Activated naive CD8-positive, alpha-beta T cell treated with anti-CD3 and anti-CD28 coated beads, Interleukin-2, amount 10 ng/mL, durations not matched to agents 7 days and 5 days (primary cell): ENCODE results near the gene SIGLECL1. TPM values are rescaled to one million over a fixed set of nuclear protein-coding genes. Genes with fewer than 3 reads are reported as not detected.

Source experiments
- microRNA-seq: library from miRNA; unstranded; fragments of <30 nt; microRNA quantifications from one replicate; pipeline ENCODE4 v1.2.0, GENCODE V29; 2022
- total RNA-seq, 2 experiments: library from RNA; stranded (reverse); gene quantifications; one replicate each; pipeline ENCODE4 v1.2.3, GENCODE V29; 2021

Gene SIGLECL1
- total RNA-seq, 2 experiments from 2014 or later, result not detected

Small RNA genes within 50 kb of the gene (microRNA-seq; reads per million reads assigned to microRNA genes)
- not detected for gene MIR8074

Other genes starting within 250 kb of the SIGLECL1 start
- gene KLK8, start 249.5 kb upstream of the SIGLECL1 start, total RNA-seq, result not detected
- not detected for gene KLK10, start 231.4 kb upstream of the SIGLECL1 start, total RNA-seq
- not detected for gene KLK11, start 224.5 kb upstream of the SIGLECL1 start, total RNA-seq
- not detected for gene KLK12, start 216.1 kb upstream of the SIGLECL1 start, total RNA-seq
- gene KLK13, start 186.0 kb upstream of the SIGLECL1 start, total RNA-seq, result not detected
- under 1 TPM; 0.72 to 0.91 TPM for gene KLK14, start 168.2 kb upstream of the SIGLECL1 start, total RNA-seq
- 10 to 100 TPM in 1 of 2 experiments, 1 to 10 TPM in 1; 9.4 to 10.1 TPM for gene CTU1, start 142.7 kb upstream of the SIGLECL1 start, total RNA-seq
- gene SIGLEC9, start 126.2 kb upstream of the SIGLECL1 start, total RNA-seq, result 1 to 10 TPM; 1.3 to 2.0 TPM
- under 1 TPM; 0.33 to 0.40 TPM for gene SIGLEC7, start 108.8 kb upstream of the SIGLECL1 start, total RNA-seq
- 10 to 100 TPM in 1 of 2 experiments, 1 to 10 TPM in 1; 7.7 to 10.6 TPM for gene CD33, start 26.0 kb upstream of the SIGLECL1 start, total RNA-seq
- under 1 TPM in 1 of 2 experiments, not detected in 1; 0.11 TPM for gene IGLON5, start 60.6 kb downstream of the SIGLECL1 start, total RNA-seq
- gene VSIG10L, start 91.1 kb downstream of the SIGLECL1 start, total RNA-seq, result under 1 TPM; 0.62 to 0.94 TPM
- gene ETFB, start 115.3 kb downstream of the SIGLECL1 start, total RNA-seq, result 100 to 1,000 TPM; 121 to 124 TPM
- 10 to 100 TPM; 11.6 to 13.4 TPM for gene CLDND2, start 117.9 kb downstream of the SIGLECL1 start, total RNA-seq
- 100 to 1,000 TPM; 263 TPM for gene NKG7, start 121.6 kb downstream of the SIGLECL1 start, total RNA-seq
- gene LIM2, start 136.9 kb downstream of the SIGLECL1 start, total RNA-seq, result not detected
- gene C19orf84, start 139.5 kb downstream of the SIGLECL1 start, total RNA-seq, result not detected
- under 1 TPM; 0.91 to 0.96 TPM for gene SIGLEC10, start 166.6 kb downstream of the SIGLECL1 start, total RNA-seq
- gene SIGLEC8, start 207.4 kb downstream of the SIGLECL1 start, total RNA-seq, result not detected
- gene CEACAM18, start 227.5 kb downstream of the SIGLECL1 start, total RNA-seq, result not detected